Tibial nerve (tissue), 4 donors: ENCODE results near the gene PRR5.

Source experiments
- EP300 ChIP-seq, 2 donors: sonication (generic); formaldehyde crosslinking; IDR thresholded peaks; one replicate each; pipeline ENCODE4 v1.6.1; 2017; ENCODE audit warnings: antibody characterized with exemption in 2 of 2, mild to moderate bottlenecking in 1 of 2
- POLR2A ChIP-seq, 2 donors: fragments of 450-650 bp; IDR thresholded peaks; one replicate each; pipeline ENCODE4 v1.6.1; 2017; ENCODE audit warnings: antibody characterized with exemption in 2 of 2, mild to moderate bottlenecking in 2 of 2, moderate library complexity in 2 of 2
- TF ChIP-seq, protein P1 (sequence below), 5 experiments: fragments of 200-600 bp in 3 of 5; fragments of 450-650 bp in 2 of 5; sonication (generic) in 3 of 5; IDR thresholded peaks; one replicate each; pipeline ENCODE4 v1.5.1; 2016 to 2019; ENCODE audit warnings: antibody characterized with exemption in 5 of 5, mild to moderate bottlenecking in 3 of 5, moderate library complexity in 2 of 5

DNA sequence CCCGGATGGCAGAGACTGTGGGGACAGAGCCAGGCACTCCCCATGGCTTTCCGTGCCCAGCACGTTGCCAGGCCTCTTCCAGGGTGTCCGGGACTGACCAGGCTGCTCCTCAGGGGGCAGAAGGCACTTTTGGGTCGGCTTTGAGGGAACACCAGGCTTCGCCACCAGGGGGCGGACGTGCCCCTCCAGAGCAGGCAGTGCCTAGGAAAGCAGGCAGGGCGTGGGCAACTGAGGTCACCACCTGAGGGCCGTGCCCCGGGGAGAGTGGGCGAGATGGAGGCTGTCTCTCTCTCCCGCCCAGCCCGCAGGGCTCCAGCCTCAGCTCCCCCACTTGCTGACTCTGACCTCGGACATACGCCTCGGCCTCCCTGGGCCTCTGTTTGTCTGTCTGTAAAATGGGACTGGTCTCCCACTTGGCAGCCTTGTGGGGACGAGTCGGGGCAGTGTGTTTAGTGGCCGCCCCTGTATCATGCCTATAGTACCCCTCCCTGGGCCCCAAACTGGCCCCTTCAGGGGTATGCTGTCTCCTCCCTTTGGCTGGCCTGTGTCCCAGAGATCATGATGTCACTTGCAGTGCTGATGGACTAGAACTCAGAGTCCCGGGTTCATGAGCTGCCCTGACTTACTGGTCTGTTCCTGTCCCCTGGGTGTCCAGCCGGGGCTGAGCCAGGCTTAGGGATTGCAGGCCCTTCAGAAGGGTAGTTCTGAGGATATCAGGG lies 4.4 kb upstream of the PRR5 start:
- TF ChIP-seq EP300 (IDR thresholded peaks at IDR 0.05) (no peak), POLR2A (IDR thresholded peaks at IDR 0.05) (no peak)
- TF ChIP-seq, protein P1, sequence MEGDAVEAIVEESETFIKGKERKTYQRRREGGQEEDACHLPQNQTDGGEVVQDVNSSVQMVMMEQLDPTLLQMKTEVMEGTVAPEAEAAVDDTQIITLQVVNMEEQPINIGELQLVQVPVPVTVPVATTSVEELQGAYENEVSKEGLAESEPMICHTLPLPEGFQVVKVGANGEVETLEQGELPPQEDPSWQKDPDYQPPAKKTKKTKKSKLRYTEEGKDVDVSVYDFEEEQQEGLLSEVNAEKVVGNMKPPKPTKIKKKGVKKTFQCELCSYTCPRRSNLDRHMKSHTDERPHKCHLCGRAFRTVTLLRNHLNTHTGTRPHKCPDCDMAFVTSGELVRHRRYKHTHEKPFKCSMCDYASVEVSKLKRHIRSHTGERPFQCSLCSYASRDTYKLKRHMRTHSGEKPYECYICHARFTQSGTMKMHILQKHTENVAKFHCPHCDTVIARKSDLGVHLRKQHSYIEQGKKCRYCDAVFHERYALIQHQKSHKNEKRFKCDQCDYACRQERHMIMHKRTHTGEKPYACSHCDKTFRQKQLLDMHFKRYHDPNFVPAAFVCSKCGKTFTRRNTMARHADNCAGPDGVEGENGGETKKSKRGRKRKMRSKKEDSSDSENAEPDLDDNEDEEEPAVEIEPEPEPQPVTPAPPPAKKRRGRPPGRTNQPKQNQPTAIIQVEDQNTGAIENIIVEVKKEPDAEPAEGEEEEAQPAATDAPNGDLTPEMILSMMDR (IDR thresholded peaks at IDR 0.05): peak; percentile 81 to 97 (median 89)
